NCI-H2029 (cell line): ENCODE data around the gene ANKRD37.

Source experiments
- DNase-seq: peaks from one replicate; lab custom pipeline; 2025; lab: John Stamatoyannopoulos, UW

Gene ANKRD37

GRCh38 chr4:185421366-185422124 is 24.9 kb downstream of the ANKRD37 start:
- DNase-seq, result no peak

DNA sequence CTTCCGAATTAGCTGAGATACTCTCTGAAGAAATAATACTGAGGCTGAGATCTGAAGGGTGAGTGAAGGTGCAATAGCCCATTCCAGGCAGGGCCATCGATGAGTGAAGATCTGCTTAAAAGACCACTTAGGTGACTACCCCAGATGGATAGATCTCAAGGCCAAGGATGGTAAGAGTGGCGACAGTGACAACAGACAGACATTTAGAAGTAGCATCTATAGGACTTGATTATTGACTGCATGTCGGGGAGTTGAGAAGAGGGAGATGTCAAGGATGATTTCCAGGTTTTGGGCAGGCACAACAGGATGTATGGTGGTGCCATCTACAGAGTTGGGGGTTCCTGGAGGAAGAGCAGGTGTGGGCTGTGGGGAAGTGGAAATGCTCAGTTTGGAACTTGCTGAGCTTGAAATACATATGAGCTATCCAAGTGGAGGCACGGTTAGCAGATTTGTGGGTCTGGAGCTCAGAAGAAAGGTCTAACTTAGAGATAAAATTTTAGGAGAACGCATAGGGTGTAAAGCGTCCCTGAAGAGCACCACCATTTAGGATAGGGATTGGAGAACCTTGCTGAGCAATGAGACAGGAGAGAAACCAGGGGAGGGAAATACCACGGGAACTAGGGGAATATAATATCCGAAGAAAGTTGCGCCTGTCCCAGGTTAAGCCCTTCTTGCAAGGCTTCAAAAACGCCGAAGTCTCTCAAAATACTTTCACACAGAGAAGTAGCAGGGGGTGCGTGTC is 28.4 kb downstream of the ANKRD37 start:
- no peak for DNase-seq

DNA sequence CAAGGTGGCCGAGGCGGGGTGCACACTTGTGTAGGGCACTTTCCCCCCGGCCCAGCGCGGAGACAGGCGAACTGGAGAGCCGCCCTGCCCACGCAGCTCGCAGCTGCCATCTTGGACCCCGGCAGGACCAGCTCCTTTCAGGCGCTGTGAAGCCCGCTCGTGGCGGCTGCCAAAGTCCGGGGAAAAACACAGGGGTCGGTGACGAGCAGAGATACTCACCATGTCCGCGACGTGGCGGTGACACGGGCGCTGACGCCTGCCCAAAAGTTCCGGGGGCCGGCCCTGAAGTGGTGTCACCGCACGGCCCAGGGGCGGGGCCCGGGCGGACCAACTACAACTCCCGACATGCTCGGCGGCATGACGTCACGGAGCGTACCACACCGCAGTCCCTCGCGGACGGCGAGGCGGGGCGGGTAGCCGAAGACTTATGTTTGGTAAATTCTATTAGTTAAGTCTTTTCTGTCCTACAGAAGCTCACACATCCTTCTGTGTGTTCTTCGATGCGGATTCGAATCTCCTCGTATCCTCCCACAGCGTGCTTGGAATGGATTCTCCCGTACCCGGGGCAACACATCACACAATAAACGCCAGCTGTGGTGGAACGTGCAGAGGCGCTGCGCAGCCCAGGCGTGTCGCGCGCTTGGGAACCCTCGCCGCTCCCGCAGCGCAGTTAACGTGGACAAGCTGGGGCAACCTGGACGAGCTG is 29.2 kb downstream of the ANKRD37 start, which contains the start of gene UFSP2:
Gene UFSP2, minus strand, starts transcription at position 318 of the 706 bp plus-strand sequence. Its CDS starts 96 bp downstream, at position 222.
- peak; percentile 66 for DNase-seq

GRCh38 chr4:185426960-185427688 is 30.5 kb downstream of the ANKRD37 start:
- DNase-seq, result no peak

DNA sequence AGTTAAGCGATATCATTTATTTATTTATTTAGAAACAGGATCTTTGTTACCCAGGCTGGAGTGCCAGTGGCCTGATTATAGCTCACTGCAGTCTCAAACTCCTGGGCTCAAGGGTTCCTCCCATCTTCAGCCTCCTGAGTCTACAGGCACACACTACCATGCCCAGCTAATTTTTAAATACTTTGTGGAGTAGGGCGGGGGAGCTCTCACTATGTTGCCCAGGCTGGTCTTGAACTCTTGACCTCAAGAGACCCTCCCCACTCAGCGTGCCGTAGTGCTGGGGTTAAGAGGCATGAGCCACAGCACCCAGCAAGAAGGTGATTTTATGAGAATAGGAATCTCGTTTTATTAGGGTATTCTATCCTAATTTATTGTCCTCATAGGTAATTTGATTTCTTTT is 33.0 kb downstream of the ANKRD37 start:
- no peak for DNase-seq

- no peak for DNase-seq
Observed at GRCh38 chr4:185435466-185435865, 38.8 kb downstream of the ANKRD37 start.

DNA sequence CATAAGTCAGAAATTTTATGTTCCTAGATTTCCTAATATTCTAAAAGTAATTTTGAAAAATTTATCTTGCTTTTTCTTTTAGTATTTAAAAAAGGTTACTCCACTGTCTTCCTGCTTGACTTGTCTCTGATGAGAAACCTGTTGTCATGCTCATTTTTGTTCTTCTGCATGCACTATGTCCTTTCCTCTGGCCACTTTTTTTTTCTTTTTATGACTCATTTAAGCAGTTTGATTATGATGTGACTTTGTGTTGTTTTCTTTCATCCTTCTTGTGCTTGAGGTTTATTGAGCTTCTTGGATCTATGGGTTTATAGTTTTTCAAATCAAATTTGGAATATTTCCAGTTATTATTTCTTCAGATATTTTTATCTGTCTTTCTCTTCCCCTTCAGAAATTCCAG is 41.2 kb downstream of the ANKRD37 start:
- DNase-seq, result no peak

GRCh38 chr4:185441479-185441878 is 44.8 kb downstream of the ANKRD37 start:
- DNase-seq, result no peak

GRCh38 chr4:185445209-185445608 is 48.6 kb downstream of the ANKRD37 start:
- DNase-seq, result no peak
